WTC11 (cell line): ENCODE measurements around the gene RMND5B.

Experiments used
- CBFB ChIP-seq: sonication (generic); formaldehyde crosslinking; IDR thresholded peaks from 2 replicates; pipeline ENCODE4 v1.8.1; 2022; ENCODE audit warnings: mild to moderate bottlenecking, low read depth, missing genetic modification reagents
- CREM ChIP-seq: sonication (generic); formaldehyde crosslinking; IDR thresholded peaks from 2 replicates; pipeline ENCODE4 v1.8.1; 2022; ENCODE audit warnings: mild to moderate bottlenecking, missing genetic modification reagents, moderate library complexity
- CTCF ChIP-seq: fragments of 200-600 bp; IDR thresholded peaks from 2 replicates; pipeline ENCODE4 v1.8.0; 2022; ENCODE audit warnings: antibody characterized with exemption
- E2F1 ChIP-seq: sonication (generic); formaldehyde crosslinking; IDR thresholded peaks from 2 replicates; pipeline ENCODE4 v1.8.0; 2022; ENCODE audit warnings: mild to moderate bottlenecking, missing genetic modification reagents
- ESRRA ChIP-seq: sonication (generic); formaldehyde crosslinking; IDR thresholded peaks from 2 replicates; pipeline ENCODE4 v1.8.1; 2022; ENCODE audit warnings: mild to moderate bottlenecking, missing genetic modification reagents, borderline replicate concordance
- FOXK1 ChIP-seq: sonication (generic); formaldehyde crosslinking; IDR thresholded peaks from 2 replicates; pipeline ENCODE4 v1.8.0; 2022; ENCODE audit warnings: mild to moderate bottlenecking, moderate library complexity, missing genetic modification reagents
- KAT7 ChIP-seq: sonication (generic); formaldehyde crosslinking; IDR thresholded peaks from 2 replicates; pipeline ENCODE4 v1.8.1; 2023; ENCODE audit warnings: missing genetic modification reagents, mild to moderate bottlenecking, borderline replicate concordance
- NFE2L1 ChIP-seq: sonication (generic); formaldehyde crosslinking; IDR thresholded peaks from 2 replicates; pipeline ENCODE4 v1.8.1; 2023; ENCODE audit warnings: missing genetic modification reagents
- NFYB ChIP-seq: sonication (generic); formaldehyde crosslinking; conservative IDR thresholded peaks from 2 replicates; pipeline ENCODE4 v1.8.0; 2022; ENCODE audit warnings: low read depth, missing genetic modification reagents
- PRRX2 ChIP-seq: fragments of 250-450 bp; sonication (Bioruptor Pico); IDR thresholded peaks from 2 replicates; pipeline ENCODE4 v1.8.0; 2021; ENCODE audit warnings: mild to moderate bottlenecking
- STAT6 ChIP-seq: sonication (generic); formaldehyde crosslinking; conservative IDR thresholded peaks from 2 replicates; pipeline ENCODE4 v1.8.1; 2023; ENCODE audit warnings: mild to moderate bottlenecking, low read depth, missing genetic modification reagents, moderate library complexity
- TCF7 ChIP-seq: sonication (generic); formaldehyde crosslinking; IDR thresholded peaks from 2 replicates; pipeline ENCODE4 v1.8.0; 2022; ENCODE audit warnings: mild to moderate bottlenecking, low read depth, missing genetic modification reagents, moderate library complexity
- USF2 ChIP-seq: sonication (generic); formaldehyde crosslinking; IDR thresholded peaks from 2 replicates; pipeline ENCODE4 v1.8.1; 2023; ENCODE audit warnings: mild to moderate bottlenecking, missing genetic modification reagents, moderate library complexity
- ZNF425 ChIP-seq: fragments of 250-450 bp; sonication (Bioruptor Pico); conservative IDR thresholded peaks from 2 replicates; pipeline ENCODE4 v1.9.0; 2021; ENCODE audit warnings: mild to moderate bottlenecking

GRCh38 chr5:178160176-178160575 is 29.4 kb downstream of the RMND5B start:
- TF ChIP-seq ESRRA (CRISPR knock-in tag) = no peak
- no peak for TF ChIP-seq KAT7 (CRISPR knock-in tag)
- no peak for TF ChIP-seq NFYB (CRISPR knock-in tag)
- TF ChIP-seq CREM (CRISPR knock-in tag) = no peak
- TF ChIP-seq CBFB (CRISPR knock-in tag) = no peak
- no peak for TF ChIP-seq CTCF
- TF ChIP-seq ZNF425 (CRISPR knock-in tag) = no peak
- no peak for TF ChIP-seq NFE2L1 (CRISPR knock-in tag)
- no peak for TF ChIP-seq STAT6 (CRISPR knock-in tag)
- no peak for TF ChIP-seq FOXK1
- TF ChIP-seq TCF7 (CRISPR knock-in tag) = no peak
- TF ChIP-seq USF2 (CRISPR knock-in tag) = no peak
- no peak for TF ChIP-seq E2F1 (CRISPR knock-in tag)
- TF ChIP-seq PRRX2 (CRISPR knock-in tag) = no peak
